Loucy (cell line): ENCODE measurements around the gene DENND5B.
A peak's percentile ranks its signal among the peaks of the same experiment; 100 is the strongest.

Source experiments
- H2AFZ ChIP-seq: fragments of 200-600 bp; sonication (generic); 2 replicates; pipeline ENCODE4 v1.6.0; 2016; ENCODE audit warnings: antibody characterized with exemption, mild to moderate bottlenecking, low read length, moderate library complexity
- H3F3A ChIP-seq: fragments of 200-600 bp; 2 replicates; pipeline ENCODE4 v1.6.0; 2016; ENCODE audit warnings: antibody characterized with exemption, low read depth, mild to moderate bottlenecking
- H3K27me3 ChIP-seq: fragments of 200-600 bp; sonication (generic); 2 replicates; pipeline ENCODE4 v1.6.1; 2014; ENCODE audit warnings: low read length, mild to moderate bottlenecking; ENCODE audit not compliant: insufficient read depth, poor library complexity, severe bottlenecking
- H3K36me3 ChIP-seq: fragments of 200-600 bp; sonication (generic); 2 replicates; pipeline ENCODE4 v1.6.1; 2016; ENCODE audit warnings: low read length; ENCODE audit not compliant: insufficient read depth
- H3K4me1 ChIP-seq: fragments of 200-600 bp; sonication (generic); 2 replicates; pipeline ENCODE4 v1.5.1; 2014; ENCODE audit warnings: low read length, mild to moderate bottlenecking; ENCODE audit not compliant: insufficient read depth, poor library complexity, severe bottlenecking
- H3K4me2 ChIP-seq: fragments of 200-600 bp; sonication (generic); 2 replicates; pipeline ENCODE4 v1.6.0; 2014; ENCODE audit warnings: antibody characterized with exemption, low read length, low read depth, mild to moderate bottlenecking; ENCODE audit not compliant: poor library complexity, severe bottlenecking
- H3K4me3 ChIP-seq: fragments of 200-600 bp; sonication (generic); 2 replicates; pipeline ENCODE4 v1.5.1; 2014; ENCODE audit warnings: low read length, mild to moderate bottlenecking, mixed read lengths; ENCODE audit not compliant: poor library complexity, severe bottlenecking
- H3K79me2 ChIP-seq: fragments of 200-600 bp; sonication (generic); 2 replicates; pipeline ENCODE4 v1.6.1; 2014; ENCODE audit warnings: low read length; ENCODE audit not compliant: insufficient read depth
- H3K9ac ChIP-seq: fragments of 200-600 bp; sonication (generic); 2 replicates; pipeline ENCODE4 v1.6.0; 2014; ENCODE audit warnings: mild to moderate bottlenecking, low read depth, low read length, moderate library complexity; ENCODE audit not compliant: poor library complexity, severe bottlenecking
- H3K9me2 ChIP-seq: fragments of 200-600 bp; sonication (generic); replicated peaks from 2 replicates; pipeline ENCODE4 v1.6.1; 2016; ENCODE audit warnings: low read depth, low read length, mixed read lengths
- H3K9me3 ChIP-seq: fragments of 200-600 bp; sonication (generic); 2 replicates; pipeline ENCODE4 v1.6.1; 2014; ENCODE audit warnings: mild to moderate bottlenecking, antibody characterized with exemption, low read length, low read depth; ENCODE audit not compliant: insufficient read depth
- H4K20me1 ChIP-seq: fragments of 200-600 bp; sonication (generic); 2 replicates; pipeline ENCODE4 v1.6.0; 2014; ENCODE audit warnings: antibody characterized with exemption, low read length, mild to moderate bottlenecking; ENCODE audit not compliant: insufficient read depth, poor library complexity, severe bottlenecking
- EZH2phosphoT487 ChIP-seq: fragments of 200-600 bp; IDR thresholded peaks from 2 replicates; pipeline ENCODE4 v1.6.1; 2018; ENCODE audit warnings: antibody characterized with exemption, mild to moderate bottlenecking, moderate library complexity, borderline replicate concordance
- TF ChIP-seq, protein P1 (sequence below): fragments of 200-600 bp; sonication (generic); conservative IDR thresholded peaks from 2 replicates; pipeline ENCODE4 v1.5.1; 2014; ENCODE audit warnings: mild to moderate bottlenecking, antibody characterized with exemption, low read length

Gene DENND5B

DNA sequence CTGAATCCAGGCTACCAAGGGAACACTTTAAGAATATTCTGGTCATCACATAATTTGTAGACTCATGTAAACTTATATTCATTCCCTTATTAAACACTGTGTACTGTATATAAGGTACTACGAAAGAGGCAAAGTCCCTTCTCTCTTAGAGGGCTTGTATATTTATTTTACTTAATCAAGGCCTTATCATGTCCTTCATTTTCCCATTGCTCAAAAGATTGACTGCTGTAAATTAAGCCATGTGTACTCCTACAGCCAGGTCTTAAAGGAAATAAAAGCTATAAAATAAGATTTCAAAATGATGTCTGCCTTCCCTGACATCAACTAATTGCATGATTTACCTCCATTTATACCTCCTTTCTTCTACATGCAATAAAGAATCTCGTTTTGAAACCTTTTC is 5.0 kb downstream of the DENND5B start:
- H2AFZ ChIP-seq = no peak overlapping the region
- H4K20me1 ChIP-seq = no peaks in the 10 kb centered on the region
- no peak for TF ChIP-seq EZH2phosphoT487
- TF ChIP-seq, protein P1, sequence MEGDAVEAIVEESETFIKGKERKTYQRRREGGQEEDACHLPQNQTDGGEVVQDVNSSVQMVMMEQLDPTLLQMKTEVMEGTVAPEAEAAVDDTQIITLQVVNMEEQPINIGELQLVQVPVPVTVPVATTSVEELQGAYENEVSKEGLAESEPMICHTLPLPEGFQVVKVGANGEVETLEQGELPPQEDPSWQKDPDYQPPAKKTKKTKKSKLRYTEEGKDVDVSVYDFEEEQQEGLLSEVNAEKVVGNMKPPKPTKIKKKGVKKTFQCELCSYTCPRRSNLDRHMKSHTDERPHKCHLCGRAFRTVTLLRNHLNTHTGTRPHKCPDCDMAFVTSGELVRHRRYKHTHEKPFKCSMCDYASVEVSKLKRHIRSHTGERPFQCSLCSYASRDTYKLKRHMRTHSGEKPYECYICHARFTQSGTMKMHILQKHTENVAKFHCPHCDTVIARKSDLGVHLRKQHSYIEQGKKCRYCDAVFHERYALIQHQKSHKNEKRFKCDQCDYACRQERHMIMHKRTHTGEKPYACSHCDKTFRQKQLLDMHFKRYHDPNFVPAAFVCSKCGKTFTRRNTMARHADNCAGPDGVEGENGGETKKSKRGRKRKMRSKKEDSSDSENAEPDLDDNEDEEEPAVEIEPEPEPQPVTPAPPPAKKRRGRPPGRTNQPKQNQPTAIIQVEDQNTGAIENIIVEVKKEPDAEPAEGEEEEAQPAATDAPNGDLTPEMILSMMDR = no peak
- peaks cover 24% of the 10 kb centered on the region for H3K4me1 ChIP-seq
- H3F3A ChIP-seq = no peaks in the 10 kb centered on the region
- no peaks in the 10 kb centered on the region for H3K27me3 ChIP-seq
- H3K9me2 ChIP-seq = no peaks in the 10 kb centered on the region
- H3K9me3 ChIP-seq = no peaks in the 10 kb centered on the region
- peak overlapping the region; percentile 0 for H3K4me2 ChIP-seq
- no peaks in the 10 kb centered on the region for H3K36me3 ChIP-seq
- peaks cover 27% of the 10 kb centered on the region for H3K79me2 ChIP-seq
- H3K9ac ChIP-seq = no peak overlapping the region
- no peak overlapping the region for H3K4me3 ChIP-seq

DNA sequence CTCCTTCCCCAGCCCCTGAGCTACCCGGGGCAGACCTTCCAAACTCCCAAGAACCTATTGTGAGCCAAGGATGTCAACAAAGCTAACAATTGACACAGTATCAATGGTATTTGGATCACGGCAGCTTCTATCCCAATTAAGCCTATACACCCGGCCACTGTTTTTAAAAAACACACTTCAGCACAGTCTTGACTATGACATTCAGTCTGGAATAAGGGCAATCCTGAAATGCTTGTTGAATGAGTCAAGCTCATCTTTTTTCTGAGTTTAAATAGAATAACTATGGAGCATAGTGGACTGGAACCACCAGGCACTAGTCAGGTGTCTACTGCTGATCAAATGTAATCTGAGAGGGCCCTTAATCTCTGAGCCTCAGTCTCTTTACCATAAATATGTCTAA is 5.7 kb downstream of the DENND5B start:
- H2AFZ ChIP-seq = no peak overlapping the region
- no peaks in the 10 kb centered on the region for H3K27me3 ChIP-seq
- no peaks in the 10 kb centered on the region for H3K9me2 ChIP-seq
- no peak overlapping the region for H3K4me3 ChIP-seq
- H3K79me2 ChIP-seq = peaks cover 27% of the 10 kb centered on the region
- H3K9me3 ChIP-seq = no peaks in the 10 kb centered on the region
- no peaks in the 10 kb centered on the region for H4K20me1 ChIP-seq
- peak overlapping the region; percentile 0 for H3K4me2 ChIP-seq
- peaks cover 24% of the 10 kb centered on the region for H3K4me1 ChIP-seq
- no peak for TF ChIP-seq EZH2phosphoT487
- TF ChIP-seq, protein P1 = no peak
- no peaks in the 10 kb centered on the region for H3F3A ChIP-seq
- H3K9ac ChIP-seq = no peak overlapping the region
- H3K36me3 ChIP-seq = no peaks in the 10 kb centered on the region

DNA sequence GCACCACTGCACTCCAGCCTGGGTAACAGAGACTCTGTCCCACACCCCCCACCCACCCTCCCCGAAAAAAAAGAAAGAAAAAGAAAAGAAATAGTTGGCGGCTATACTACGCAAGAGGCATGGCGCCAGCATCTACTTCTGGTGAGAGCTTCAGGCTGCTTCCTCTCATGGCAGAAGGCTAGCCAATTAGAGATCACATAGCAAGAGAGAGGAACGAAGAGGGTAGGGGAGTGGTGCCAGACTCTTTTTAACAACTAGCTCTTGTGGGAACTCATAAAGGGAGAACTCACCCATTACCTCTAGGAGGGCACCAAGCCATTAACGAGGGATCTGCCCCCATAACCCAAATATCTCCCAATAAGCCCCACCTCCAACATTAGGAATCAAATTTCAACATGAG is 6.2 kb downstream of the DENND5B start:
- no peaks in the 10 kb centered on the region for H3K27me3 ChIP-seq
- H3K9ac ChIP-seq = no peak overlapping the region
- H3K79me2 ChIP-seq = peaks cover 25% of the 10 kb centered on the region

More for the DNA sequence above, 6.2 kb downstream of the DENND5B start:
- no peak overlapping the region for H3K4me3 ChIP-seq
- no peaks in the 10 kb centered on the region for H3K36me3 ChIP-seq
- no peak overlapping the region for H2AFZ ChIP-seq
- H3F3A ChIP-seq = no peaks in the 10 kb centered on the region
- TF ChIP-seq, protein P1 = no peak
- TF ChIP-seq EZH2phosphoT487 = no peak
- no peak overlapping the region for H3K4me2 ChIP-seq
- H3K9me2 ChIP-seq = no peaks in the 10 kb centered on the region
- H3K4me1 ChIP-seq = peaks cover 24% of the 10 kb centered on the region
- no peaks in the 10 kb centered on the region for H3K9me3 ChIP-seq
- no peaks in the 10 kb centered on the region for H4K20me1 ChIP-seq
